GM06990 (cell line): ENCODE results near the gene ACAA1.

Experiments
- DNase-seq: peaks from one replicate; pipeline ENCODE4 v3.0.0-alpha.2; 2011; ENCODE audit not compliant: insufficient read length; ENCODE audit errors: extremely low read depth
- H3K27me3 ChIP-seq: replicated peaks from 2 replicates; pipeline ENCODE4 v1.6.0; 2011; ENCODE audit warnings: low read length; ENCODE audit not compliant: control insufficient read depth, insufficient read depth
- H3K36me3 ChIP-seq: 2 replicates; pipeline ENCODE4 v1.5.1; 2011; ENCODE audit warnings: low read length; ENCODE audit not compliant: control insufficient read depth, insufficient read depth
- H3K4me3 ChIP-seq: replicated peaks from 2 replicates; pipeline ENCODE4 v1.5.1; 2011; ENCODE audit warnings: low read depth, mild to moderate bottlenecking, control low read depth, low read length
- TF ChIP-seq, protein P1 (sequence below): IDR thresholded peaks from 2 replicates; pipeline ENCODE4 v1.5.1; 2011; ENCODE audit warnings: low read length, control low read depth, mild to moderate bottlenecking, inconsistent platforms; ENCODE audit not compliant: insufficient read depth, poor library complexity, severe bottlenecking

ACAA1 gene

DNA sequence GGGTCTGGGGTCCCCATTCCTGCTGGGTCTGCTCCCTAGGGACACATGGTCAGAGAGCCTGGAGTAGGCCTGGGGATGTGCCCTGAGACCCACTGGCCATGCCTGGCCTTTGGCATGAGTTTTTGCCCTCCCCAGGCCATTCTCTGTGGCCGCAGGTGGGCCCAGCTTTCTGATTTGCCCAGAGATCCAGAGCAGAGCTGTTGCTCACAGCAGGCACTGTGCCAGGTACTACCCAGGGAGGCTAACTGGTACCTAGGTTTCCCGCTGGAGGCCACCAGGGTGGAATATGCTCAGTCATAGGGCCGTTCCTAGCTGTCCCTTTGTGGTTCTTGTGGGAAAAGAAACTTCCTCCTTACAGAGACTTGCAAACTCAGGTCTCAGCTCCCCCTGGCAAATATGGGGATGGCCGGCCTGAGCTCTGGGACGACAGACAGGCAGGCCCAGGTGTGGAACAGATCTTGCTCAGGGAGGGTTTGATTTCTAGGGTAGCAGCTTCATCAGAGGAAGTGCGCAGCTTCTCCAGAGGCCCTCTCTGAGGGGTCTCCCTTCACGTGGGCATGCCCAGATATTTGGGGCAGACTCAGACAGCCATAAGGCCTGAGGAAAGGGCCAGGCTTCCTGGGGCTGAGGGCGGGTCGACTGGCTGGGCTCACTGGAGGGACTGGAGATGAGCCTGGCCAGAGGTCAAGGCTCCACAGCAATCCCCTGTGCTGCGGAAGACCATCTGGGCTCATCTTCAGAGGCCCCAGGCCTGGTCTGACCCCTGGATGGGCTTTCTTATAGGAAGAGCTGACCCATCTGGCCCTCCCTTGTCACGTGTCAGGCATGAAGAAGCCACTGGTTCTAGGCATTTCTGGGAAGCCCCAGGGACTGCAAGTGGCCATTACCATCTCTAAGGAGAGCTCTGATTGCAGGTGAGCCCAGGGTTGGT lies 28.0 kb downstream of the ACAA1 start:
- no peaks in the 10 kb centered on the region; the same call in 1 of the 2 replicates for H3K27me3 ChIP-seq
- TF ChIP-seq, protein P1, sequence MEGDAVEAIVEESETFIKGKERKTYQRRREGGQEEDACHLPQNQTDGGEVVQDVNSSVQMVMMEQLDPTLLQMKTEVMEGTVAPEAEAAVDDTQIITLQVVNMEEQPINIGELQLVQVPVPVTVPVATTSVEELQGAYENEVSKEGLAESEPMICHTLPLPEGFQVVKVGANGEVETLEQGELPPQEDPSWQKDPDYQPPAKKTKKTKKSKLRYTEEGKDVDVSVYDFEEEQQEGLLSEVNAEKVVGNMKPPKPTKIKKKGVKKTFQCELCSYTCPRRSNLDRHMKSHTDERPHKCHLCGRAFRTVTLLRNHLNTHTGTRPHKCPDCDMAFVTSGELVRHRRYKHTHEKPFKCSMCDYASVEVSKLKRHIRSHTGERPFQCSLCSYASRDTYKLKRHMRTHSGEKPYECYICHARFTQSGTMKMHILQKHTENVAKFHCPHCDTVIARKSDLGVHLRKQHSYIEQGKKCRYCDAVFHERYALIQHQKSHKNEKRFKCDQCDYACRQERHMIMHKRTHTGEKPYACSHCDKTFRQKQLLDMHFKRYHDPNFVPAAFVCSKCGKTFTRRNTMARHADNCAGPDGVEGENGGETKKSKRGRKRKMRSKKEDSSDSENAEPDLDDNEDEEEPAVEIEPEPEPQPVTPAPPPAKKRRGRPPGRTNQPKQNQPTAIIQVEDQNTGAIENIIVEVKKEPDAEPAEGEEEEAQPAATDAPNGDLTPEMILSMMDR = no peak
- H3K4me3 ChIP-seq = no peak overlapping the region
- DNase-seq = no peak
- no peaks in the 10 kb centered on the region for H3K36me3 ChIP-seq

DNA sequence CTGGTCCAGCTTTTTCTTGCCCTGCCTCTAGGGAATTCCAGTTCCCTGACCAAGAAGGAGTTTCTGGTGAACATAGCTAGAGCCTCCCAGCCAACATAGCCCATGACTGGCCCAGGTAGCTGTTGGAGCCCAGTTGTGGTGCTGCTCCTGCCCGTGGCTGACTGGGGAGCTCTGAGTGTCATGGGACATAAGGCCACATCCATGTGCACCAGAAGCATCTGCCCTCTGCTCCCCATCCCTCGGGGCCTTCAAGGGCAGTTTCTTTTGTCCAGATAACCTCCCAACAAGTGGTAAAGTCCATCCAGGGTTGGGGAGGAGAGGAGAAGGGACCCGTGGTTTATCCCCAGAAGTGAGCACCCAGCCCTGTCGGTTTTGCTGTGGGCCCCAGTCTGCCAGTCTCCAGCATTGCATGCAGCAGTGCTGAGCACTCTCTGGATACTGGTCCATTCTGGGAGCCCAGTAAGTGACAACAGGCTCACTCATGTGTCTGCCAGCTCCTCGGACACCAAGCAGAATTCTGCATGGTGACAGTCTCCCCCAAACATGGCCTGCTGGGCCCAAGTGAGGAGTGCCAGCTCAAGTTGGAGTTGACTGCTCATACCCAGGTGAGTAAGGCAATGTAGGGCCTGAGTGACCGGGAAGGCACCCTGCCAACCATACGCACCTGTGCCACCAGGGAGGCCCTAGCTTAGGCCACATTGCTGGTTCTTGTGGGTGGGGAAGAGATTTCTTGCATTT lies 28.8 kb downstream of the ACAA1 start:
- Histone ChIP-seq H3K4me3 (no peak overlapping the region), H3K27me3 (no peaks in the 10 kb centered on the region; the same call in 1 of the 2 replicates), H3K36me3 (no peaks in the 10 kb centered on the region)
- no peak for DNase-seq
- TF ChIP-seq, protein P1 = no peak

DNA sequence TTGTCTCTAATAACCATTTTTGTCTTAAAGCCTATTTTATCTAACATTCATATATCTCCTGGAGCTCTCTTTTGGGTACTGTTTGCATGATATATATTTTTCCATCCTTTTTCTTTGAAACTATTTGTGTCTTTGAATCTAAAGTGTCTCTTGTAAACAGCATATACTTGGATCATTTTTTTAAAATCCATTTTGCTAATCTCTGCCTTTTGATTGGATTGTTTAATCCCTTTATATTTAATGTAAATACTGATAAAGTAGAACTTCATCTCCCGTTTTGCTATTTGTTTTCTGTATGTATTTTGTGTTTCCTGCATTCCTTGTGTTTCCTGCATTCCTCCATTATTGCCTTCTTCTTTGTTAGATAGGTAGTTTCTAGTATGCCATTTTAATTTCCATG lies 31.4 kb downstream of the ACAA1 start:
- TF ChIP-seq, protein P1 = no peak
- DNase-seq = no peak
- no peaks in the 10 kb centered on the region for H3K36me3 ChIP-seq
- no peak overlapping the region for H3K4me3 ChIP-seq
- no peaks in the 10 kb centered on the region for H3K27me3 ChIP-seq

DNA sequence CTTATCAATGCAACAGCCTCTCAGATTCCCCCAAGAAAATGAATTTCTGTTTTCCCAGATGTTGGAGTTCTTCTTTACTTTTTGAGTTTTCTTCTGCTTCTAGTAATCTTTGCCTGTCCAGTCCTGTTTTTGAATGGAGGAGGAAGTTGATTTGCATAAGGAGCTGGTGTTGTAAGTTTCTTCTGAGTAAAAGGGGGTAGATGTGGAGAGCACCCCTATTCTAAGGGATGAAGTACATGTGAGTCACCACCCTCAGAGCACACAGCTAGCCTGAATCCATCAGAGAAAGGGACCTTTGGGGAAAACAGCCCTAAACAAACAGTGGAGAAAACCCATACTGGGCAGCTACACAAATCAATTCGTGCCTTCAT lies 34.5 kb downstream of the ACAA1 start:
- Histone ChIP-seq H3K36me3 (no peaks in the 10 kb centered on the region), H3K4me3 (no peak overlapping the region), H3K27me3 (no peaks in the 10 kb centered on the region)
- DNase-seq = no peak
- TF ChIP-seq, protein P1 = no peak

- no peaks in the 10 kb centered on the region for H3K36me3 ChIP-seq
- H3K4me3 ChIP-seq = no peak overlapping the region
- TF ChIP-seq, protein P1 = no peak
- H3K27me3 ChIP-seq = no peaks in the 10 kb centered on the region
- no peak for DNase-seq
Observed at GRCh38 chr3:38101811-38102443, 35.0 kb downstream of the ACAA1 start.
